ENCODE data around the gene RNASEL.

The RNASEL gene

GRCh38 chr1:182608845-182609610 is 20.0 kb upstream of the RNASEL start:
- Histone ChIP-seq H3K36me3 (ENCODE audit: control insufficient read depth in 2 of 2, insufficient read depth in 2 of 2, low read length in 2 of 2) (no peaks in the 10 kb centered on the region), H3K4me3 (ENCODE audit: low read length in 2 of 2) (no peak overlapping the region), H3K27me3 (ENCODE audit: control insufficient read depth in 1 of 2, insufficient read depth in 2 of 2, low read length in 2 of 2) (no peaks in the 10 kb centered on the region), H3K9me3 (ENCODE audit: control insufficient read depth in 2 of 2, low read length in 2 of 2) (no peaks in the 10 kb centered on the region), H3K4me1 (ENCODE audit: control insufficient read depth, insufficient read depth, low read length) (peaks cover 9% of the 10 kb centered on the region), H3K9ac (ENCODE audit: low read length in 2 of 2) (no peak overlapping the region), H3K27ac (ENCODE audit: low read length) (no peak overlapping the region)

DNA sequence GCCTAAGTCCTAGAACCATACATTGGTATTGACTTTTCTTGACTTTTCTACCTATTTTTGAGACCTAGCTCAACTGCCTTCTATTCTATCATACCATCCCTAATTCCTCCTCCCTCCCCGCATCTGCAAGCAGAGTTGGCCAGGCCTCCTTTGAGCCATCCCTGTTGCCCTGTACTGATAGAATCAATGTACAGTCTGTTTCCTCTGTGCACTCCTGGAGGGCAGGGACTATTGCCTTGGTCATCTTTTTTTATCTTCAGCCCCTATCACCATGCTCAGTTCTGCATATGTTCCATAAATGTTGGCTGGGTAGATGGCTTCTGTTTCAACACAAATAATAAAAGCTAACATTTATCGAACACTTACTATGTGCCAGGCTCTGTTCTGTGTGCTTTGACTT is 19.2 kb upstream of the RNASEL start:
- peaks cover 14% of the 10 kb centered on the region for H3K4me1 ChIP-seq (ENCODE audit: control insufficient read depth, insufficient read depth, low read length)

DNA sequence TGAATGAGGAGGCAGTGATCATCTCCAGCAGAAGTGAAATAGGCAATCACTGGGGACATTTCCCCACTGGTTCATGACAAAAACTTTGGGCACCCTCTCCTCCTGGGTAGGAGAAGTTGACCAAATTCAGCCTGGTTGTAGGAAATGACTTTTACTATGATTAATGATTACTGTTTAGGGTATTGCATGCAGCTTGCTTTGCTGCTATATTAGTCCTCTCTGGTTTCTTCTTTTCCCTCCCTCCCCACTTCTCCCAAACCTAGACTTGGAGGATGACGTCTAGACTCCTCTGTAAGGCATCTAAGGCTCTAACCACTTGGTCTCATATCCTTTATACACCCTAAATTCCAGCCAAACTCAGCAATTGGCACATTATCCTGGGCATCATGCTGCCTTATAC is 18.5 kb upstream of the RNASEL start:
- Histone ChIP-seq H3K9ac (ENCODE audit: low read length in 2 of 2) (no peak overlapping the region), H3K27me3 (ENCODE audit: control insufficient read depth in 1 of 2, insufficient read depth in 2 of 2, low read length in 2 of 2) (no peaks in the 10 kb centered on the region), H3K36me3 (ENCODE audit: control insufficient read depth in 2 of 2, insufficient read depth in 2 of 2, low read length in 2 of 2) (no peaks in the 10 kb centered on the region), H3K27ac (ENCODE audit: low read length) (no peak overlapping the region), H3K9me3 (ENCODE audit: control insufficient read depth in 2 of 2, low read length in 2 of 2) (no peaks in the 10 kb centered on the region), H3K4me3 (ENCODE audit: low read length in 2 of 2) (no peak overlapping the region), H3K4me1 (ENCODE audit: control insufficient read depth, insufficient read depth, low read length) (peaks cover 18% of the 10 kb centered on the region)

More for the DNA sequence above, 19.2 kb upstream of the RNASEL start:
- no peaks in the 10 kb centered on the region for H3K9me3 ChIP-seq (ENCODE audit: control insufficient read depth in 2 of 2, low read length in 2 of 2)
- no peak overlapping the region for H3K27ac ChIP-seq (ENCODE audit: low read length)
- no peaks in the 10 kb centered on the region for H3K27me3 ChIP-seq (ENCODE audit: control insufficient read depth in 1 of 2, insufficient read depth in 2 of 2, low read length in 2 of 2)
- H3K36me3 ChIP-seq (ENCODE audit: control insufficient read depth in 2 of 2, insufficient read depth in 2 of 2, low read length in 2 of 2), result no peaks in the 10 kb centered on the region
- no peak overlapping the region for H3K4me3 ChIP-seq (ENCODE audit: low read length in 2 of 2)
- H3K9ac ChIP-seq (ENCODE audit: low read length in 2 of 2), result no peak overlapping the region

- peak within 1 kb of the TSS; percentile 13 to 60 for H3K9ac ChIP-seq (ENCODE audit: low read length in 2 of 2)
- H3K27me3 ChIP-seq (ENCODE audit: control insufficient read depth in 1 of 2, insufficient read depth in 2 of 2, low read length in 2 of 2), result no peaks in the 10 kb centered on the region
- peaks cover 0 to 2% of the 10 kb centered on the region in 2 donors for H3K36me3 ChIP-seq (ENCODE audit: control insufficient read depth in 2 of 2, insufficient read depth in 2 of 2, low read length in 2 of 2)
- peak within 1 kb of the TSS; percentile 18 for H3K27ac ChIP-seq (ENCODE audit: low read length)
- peak within 1 kb of the TSS; percentile 71 to 82 for H3K4me3 ChIP-seq (ENCODE audit: low read length in 2 of 2)
- H3K4me1 ChIP-seq (ENCODE audit: control insufficient read depth, insufficient read depth, low read length), result peaks cover 39% of the 10 kb centered on the region
- no peaks in the 10 kb centered on the region for H3K9me3 ChIP-seq (ENCODE audit: control insufficient read depth in 2 of 2, low read length in 2 of 2)
These were observed 15.4 kb upstream of the RNASEL start, which contains the start of gene RGS16 for GRCh38 chr1:182604175-182605164. Gene RGS16 (minus strand): TSS chr1:182604389. CDS start chr1:182604259, 130 bp downstream.

GRCh38 chr1:182603646-182604174 is 14.7 kb upstream of the RNASEL start:
- H3K27me3 ChIP-seq (ENCODE audit: control insufficient read depth in 1 of 2, insufficient read depth in 2 of 2, low read length in 2 of 2), result no peaks in the 10 kb centered on the region
- peaks cover 0 to 2% of the 10 kb centered on the region in 2 donors for H3K36me3 ChIP-seq (ENCODE audit: control insufficient read depth in 2 of 2, insufficient read depth in 2 of 2, low read length in 2 of 2)
- peak overlapping the region; percentile 71 to 82 for H3K4me3 ChIP-seq (ENCODE audit: low read length in 2 of 2)
- peaks cover 41% of the 10 kb centered on the region for H3K4me1 ChIP-seq (ENCODE audit: control insufficient read depth, insufficient read depth, low read length)
- peak overlapping the region in 1 of 2 donors; percentile 60 for H3K9ac ChIP-seq (ENCODE audit: low read length in 2 of 2)
- no peaks in the 10 kb centered on the region for H3K9me3 ChIP-seq (ENCODE audit: control insufficient read depth in 2 of 2, low read length in 2 of 2)
- H3K27ac ChIP-seq (ENCODE audit: low read length), result peak overlapping the region; percentile 18

- Histone ChIP-seq H3K27me3 (ENCODE audit: control insufficient read depth in 1 of 2, insufficient read depth in 2 of 2, low read length in 2 of 2) (no peaks in the 10 kb centered on the region), H3K4me1 (ENCODE audit: control insufficient read depth, insufficient read depth, low read length) (peaks cover 41% of the 10 kb centered on the region), H3K4me3 (ENCODE audit: low read length in 2 of 2) (peak overlapping the region; percentile 71 to 82), H3K9me3 (ENCODE audit: control insufficient read depth in 2 of 2, low read length in 2 of 2) (no peaks in the 10 kb centered on the region), H3K27ac (ENCODE audit: low read length) (no peak overlapping the region), H3K9ac (ENCODE audit: low read length in 2 of 2) (peak overlapping the region; percentile 0 to 3), H3K36me3 (ENCODE audit: control insufficient read depth in 2 of 2, insufficient read depth in 2 of 2, low read length in 2 of 2) (peaks cover 0 to 2% of the 10 kb centered on the region in 2 donors)
These were observed 14.0 kb upstream of the RNASEL start for GRCh38 chr1:182602935-182603645.

GRCh38 chr1:182601913-182602312 is 12.9 kb upstream of the RNASEL start:
- Histone ChIP-seq H3K9ac (ENCODE audit: low read length in 2 of 2) (peak overlapping the region in 1 of 2 donors; percentile 51), H3K27ac (ENCODE audit: low read length) (no peak overlapping the region), H3K36me3 (ENCODE audit: control insufficient read depth in 2 of 2, insufficient read depth in 2 of 2, low read length in 2 of 2) (peaks cover 0 to 2% of the 10 kb centered on the region in 2 donors), H3K4me3 (ENCODE audit: low read length in 2 of 2) (peak overlapping the region; percentile 26 to 82), H3K9me3 (ENCODE audit: control insufficient read depth in 2 of 2, low read length in 2 of 2) (no peaks in the 10 kb centered on the region), H3K27me3 (ENCODE audit: control insufficient read depth in 1 of 2, insufficient read depth in 2 of 2, low read length in 2 of 2) (no peaks in the 10 kb centered on the region), H3K4me1 (ENCODE audit: control insufficient read depth, insufficient read depth, low read length) (peaks cover 41% of the 10 kb centered on the region)

- H3K36me3 ChIP-seq (ENCODE audit: control insufficient read depth in 2 of 2, insufficient read depth in 2 of 2, low read length in 2 of 2), result peaks cover 0 to 2% of the 10 kb centered on the region in 2 donors
- no peaks in the 10 kb centered on the region for H3K9me3 ChIP-seq (ENCODE audit: control insufficient read depth in 2 of 2, low read length in 2 of 2)
- H3K9ac ChIP-seq (ENCODE audit: low read length in 2 of 2), result peak overlapping the region in 1 of 2 donors; percentile 51
- H3K4me1 ChIP-seq (ENCODE audit: control insufficient read depth, insufficient read depth, low read length), result peaks cover 41% of the 10 kb centered on the region
- H3K27me3 ChIP-seq (ENCODE audit: control insufficient read depth in 1 of 2, insufficient read depth in 2 of 2, low read length in 2 of 2), result no peaks in the 10 kb centered on the region
- no peak overlapping the region for H3K27ac ChIP-seq (ENCODE audit: low read length)
- H3K4me3 ChIP-seq (ENCODE audit: low read length in 2 of 2), result peak overlapping the region; percentile 26 to 29
These were observed 12.3 kb upstream of the RNASEL start for GRCh38 chr1:182601416-182601786.

DNA sequence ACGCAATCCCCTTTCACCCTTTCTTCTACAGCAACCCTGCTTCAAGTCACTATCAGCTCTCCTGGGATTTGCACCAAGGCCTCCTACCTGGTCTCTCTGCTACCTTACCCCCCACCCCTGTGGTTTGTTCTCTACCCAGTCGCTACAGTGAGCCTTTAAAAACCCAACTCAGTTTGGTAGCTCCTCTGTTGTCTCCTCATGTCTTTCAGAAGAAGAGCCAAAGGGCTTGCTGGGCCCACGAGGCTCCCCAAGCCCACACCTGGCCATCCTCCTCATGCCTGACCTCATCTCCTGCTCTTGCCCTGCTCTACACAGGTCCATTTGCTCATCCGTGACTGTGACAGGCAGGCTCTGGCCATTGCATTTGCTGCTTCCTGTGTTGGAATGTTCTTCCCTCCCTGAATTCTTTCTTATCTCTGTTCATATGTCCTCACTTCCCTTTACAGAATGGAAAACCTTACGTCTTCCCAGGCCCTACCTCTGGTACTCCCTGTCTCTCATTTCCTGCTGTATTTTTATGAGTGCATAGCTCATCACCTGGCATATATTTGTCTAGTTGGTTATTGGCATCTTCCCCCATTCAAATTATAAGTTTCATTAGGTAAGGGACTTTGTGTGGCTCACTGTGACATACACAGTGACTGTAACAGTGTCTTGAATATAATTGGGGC is 11.8 kb upstream of the RNASEL start:
- Histone ChIP-seq H3K4me3 (ENCODE audit: low read length in 2 of 2) (no peak overlapping the region), H3K9me3 (ENCODE audit: control insufficient read depth in 2 of 2, low read length in 2 of 2) (no peaks in the 10 kb centered on the region), H3K9ac (ENCODE audit: low read length in 2 of 2) (no peak overlapping the region), H3K27me3 (ENCODE audit: control insufficient read depth in 1 of 2, insufficient read depth in 2 of 2, low read length in 2 of 2) (no peaks in the 10 kb centered on the region), H3K4me1 (ENCODE audit: control insufficient read depth, insufficient read depth, low read length) (peaks cover 42% of the 10 kb centered on the region), H3K27ac (ENCODE audit: low read length) (no peak overlapping the region), H3K36me3 (ENCODE audit: control insufficient read depth in 2 of 2, insufficient read depth in 2 of 2, low read length in 2 of 2) (peaks cover 0 to 2% of the 10 kb centered on the region in 2 donors)

Measured in stomach smooth muscle (tissue), 2 donors.